ENCODE data around the gene ARHGEF28.

The ARHGEF28 gene

GRCh38 chr5:73783828-73784227, 157.8 kb downstream of the ARHGEF28 start:
- no peak for DNase-seq

GRCh38 chr5:73786043-73786831, 160.2 kb downstream of the ARHGEF28 start:
- DNase-seq: no peak

GRCh38 chr5:73789851-73790281, 163.9 kb downstream of the ARHGEF28 start:
- no peak for DNase-seq

DNA sequence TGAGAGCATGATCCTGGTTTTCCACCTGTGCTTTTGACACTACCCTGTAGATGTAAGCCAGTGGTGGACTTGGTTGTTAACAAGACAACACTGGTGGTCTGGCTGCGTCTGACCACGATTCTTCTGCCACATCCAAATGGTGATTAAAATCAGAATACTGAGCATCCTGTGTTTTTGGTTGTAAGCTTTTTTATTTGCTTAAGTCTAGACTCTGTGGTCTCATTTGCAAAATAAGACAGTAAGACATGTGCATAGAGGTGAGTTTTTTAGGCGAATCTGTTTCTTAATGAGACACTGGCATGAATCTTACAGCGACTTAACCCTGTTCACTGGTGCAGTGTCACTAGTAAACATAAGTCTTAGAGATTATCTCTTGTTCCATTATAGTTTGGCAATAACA, 165.4 kb downstream of the ARHGEF28 start:
- no peak for DNase-seq

DNA sequence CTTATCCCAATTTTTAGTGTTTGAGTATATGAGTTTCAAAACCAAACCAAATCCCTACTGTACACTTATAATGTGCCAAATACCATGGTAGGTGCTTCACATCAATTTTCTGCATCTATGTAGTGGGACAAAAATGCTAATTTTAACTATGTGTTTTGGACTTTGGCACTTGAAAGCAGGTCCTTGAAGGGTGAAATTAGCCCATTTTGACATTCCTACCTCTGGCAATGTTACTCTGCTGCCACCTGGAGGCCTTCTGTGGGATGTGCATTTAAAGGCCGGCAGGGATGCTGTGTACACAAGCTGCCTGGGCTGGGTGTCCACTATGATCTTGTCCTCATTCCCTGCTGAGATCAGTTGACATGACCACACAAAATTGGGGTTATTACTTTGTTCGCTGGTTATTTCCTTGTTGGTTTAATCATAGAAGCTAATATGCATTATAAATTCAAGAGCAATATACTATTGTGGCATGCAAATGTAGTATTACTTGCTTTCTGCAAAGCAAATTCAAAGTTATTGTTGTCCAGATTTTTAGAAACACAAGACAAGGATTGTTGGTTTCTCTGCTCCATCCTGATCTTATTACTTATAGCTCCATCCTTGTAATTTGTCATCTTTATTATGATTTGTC, 166.8 kb downstream of the ARHGEF28 start:
- peak; percentile 6 for DNase-seq

DNA sequence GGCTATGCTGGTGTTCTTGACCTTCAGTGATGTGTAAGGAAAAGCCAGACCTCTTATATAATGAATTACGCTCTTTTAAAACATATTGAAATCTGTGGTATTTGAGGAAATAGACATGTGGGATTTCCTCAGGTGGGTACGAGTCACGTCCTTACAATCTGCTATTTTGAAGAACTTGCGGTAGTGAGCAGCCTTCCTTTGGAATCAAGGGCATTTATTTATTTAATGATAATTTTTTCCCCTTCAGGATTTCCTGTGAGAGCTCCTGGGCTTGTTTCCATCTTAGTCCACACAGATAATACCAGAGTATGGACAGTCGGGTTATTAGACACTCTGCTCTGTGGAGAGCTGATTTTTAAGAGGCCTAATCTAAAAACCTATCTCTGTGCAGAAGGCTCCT, 167.9 kb downstream of the ARHGEF28 start:
- no peak for DNase-seq

DNA sequence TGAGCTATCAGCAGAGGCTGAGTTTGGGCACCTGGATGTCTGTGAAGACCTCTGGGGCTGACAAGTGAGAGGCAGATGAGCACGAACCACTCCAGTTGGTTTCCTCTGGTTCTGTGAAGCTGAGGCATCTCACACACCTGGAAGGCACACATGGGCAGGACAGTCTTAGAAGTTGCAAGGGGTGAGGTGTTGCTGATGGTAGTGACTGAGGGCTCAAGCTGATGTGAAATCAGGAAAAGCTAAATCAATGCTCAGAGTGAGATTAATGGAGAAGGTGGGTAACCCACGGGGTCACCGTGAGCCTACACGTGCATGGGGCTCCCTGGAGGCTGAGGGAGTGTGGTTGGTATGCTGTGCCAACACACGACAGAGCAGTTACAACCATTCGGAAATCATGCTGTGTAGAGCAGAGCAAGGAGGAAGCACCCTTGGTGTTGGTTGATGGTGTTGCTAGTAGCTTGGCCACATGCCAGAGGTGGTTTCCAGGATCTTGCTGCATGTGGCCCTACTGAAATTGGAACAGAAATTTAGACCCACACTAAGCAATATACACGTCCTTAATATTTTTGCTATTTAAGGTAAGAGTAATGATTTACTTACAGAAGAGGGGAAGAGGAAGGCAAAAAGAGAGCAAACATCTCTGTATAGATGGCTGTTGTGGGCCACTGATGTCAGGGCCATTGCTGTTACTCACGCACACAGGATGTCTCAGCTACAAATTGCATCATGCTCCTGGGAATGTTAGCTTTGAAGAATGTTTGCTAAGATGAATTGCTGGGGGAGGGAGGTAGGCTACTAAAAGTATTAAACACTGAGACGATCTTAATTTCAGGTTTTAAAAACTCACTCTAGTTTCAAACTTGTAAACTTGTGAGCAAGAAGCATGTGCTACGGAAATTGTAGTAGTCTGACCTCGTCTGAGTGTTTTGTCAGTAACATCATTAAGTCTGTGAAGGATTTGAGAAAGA, 170.5 kb downstream of the ARHGEF28 start:
- DNase-seq: no peak

DNA sequence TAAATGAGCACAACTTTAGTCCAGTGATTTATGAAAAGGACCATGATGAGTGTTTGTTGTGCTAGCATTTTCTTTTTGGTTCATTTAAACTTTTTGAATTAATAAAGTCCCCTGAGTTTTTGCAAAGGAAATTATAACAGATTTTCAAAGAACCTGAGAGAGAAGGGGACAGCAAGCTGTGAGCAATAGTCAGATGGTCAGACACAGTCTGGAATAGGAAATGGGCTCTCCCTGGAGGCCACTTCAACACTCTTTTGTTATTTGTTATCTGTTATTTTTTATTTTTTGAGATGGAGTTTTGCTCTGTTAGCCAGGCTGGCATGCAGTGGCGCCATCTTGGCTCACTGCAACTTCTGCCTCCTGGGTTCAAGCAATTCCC, 171.1 kb downstream of the ARHGEF28 start:
- DNase-seq: no peak

GRCh38 chr5:73799401-73799972, 173.5 kb downstream of the ARHGEF28 start:
- no peak for DNase-seq

GRCh38 chr5:73801686-73802085, 175.7 kb downstream of the ARHGEF28 start:
- DNase-seq: no peak

- no peak for DNase-seq
Measured at GRCh38 chr5:73805449-73805848, 179.5 kb downstream of the ARHGEF28 start.

DNA sequence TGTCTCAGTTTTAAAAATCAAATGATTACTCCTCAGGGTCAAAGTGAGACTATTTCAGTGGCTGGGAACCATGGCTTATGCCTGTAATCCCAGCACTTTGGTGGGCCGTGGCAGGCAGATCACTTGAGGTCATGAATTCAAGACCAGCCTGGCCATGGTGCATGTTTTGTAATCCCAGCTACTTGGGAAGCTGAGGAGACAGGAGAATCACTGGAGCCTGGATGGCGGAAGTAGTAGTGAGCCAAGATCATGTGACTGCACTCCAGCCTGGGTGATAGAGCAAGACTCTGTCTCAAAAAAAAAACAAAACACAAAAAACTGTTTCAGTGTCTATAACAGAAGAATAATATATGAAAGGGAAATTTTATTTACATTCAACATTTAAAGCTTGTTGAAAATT, 182.9 kb downstream of the ARHGEF28 start:
- no peak for DNase-seq

DNA sequence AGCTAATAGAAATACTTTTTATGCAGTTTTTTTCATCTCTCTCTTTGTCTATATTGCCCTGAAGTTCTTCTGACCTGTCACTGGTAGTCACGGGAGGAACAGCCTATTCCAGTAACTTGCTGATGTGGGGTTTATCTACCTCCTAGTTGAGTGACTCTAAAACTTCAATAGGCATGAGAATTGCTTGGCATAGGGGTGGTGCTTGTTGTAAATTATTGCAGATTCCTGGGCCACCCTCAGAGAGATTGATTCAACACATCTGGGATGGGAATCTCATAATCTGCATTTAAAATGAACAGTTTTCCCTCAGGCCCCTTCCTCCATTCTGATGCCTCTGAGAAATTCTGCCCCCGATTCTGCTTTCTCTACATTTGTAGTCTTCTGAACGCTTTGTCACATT, 184.4 kb downstream of the ARHGEF28 start:
- no peak for DNase-seq

- DNase-seq: no peak
Measured at GRCh38 chr5:73812457-73812856, 186.5 kb downstream of the ARHGEF28 start.

GRCh38 chr5:73812962-73813588, 187.1 kb downstream of the ARHGEF28 start:
- no peak for DNase-seq

DNA sequence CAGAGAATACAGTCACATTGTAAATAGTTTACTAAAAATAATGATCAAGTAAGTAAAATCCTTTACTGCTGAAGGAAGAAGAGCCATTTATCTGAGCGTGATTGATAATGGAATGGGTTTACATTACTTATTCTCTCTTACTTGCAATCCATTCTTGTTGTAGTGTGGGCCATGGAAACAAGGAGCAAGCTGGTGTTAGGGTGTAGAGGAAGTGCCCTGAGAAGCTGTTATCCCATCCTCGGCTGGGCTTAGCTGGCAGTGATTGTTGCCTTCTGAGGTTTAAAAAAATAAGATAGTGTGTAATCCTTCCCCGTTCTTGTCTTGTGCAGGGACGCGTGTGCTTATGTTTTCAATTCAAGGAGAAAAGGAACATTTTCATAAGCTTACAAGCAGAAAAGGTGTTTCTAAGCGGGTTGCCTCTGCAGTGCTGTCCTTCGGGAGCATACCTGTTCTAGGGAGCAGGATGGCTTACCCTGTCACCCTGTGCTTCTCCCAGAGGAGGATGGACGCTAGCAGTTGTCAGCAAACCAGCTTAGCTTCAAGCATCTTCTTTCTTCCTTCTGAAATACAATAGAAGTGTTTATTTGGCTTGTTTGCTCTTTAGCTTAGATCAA, 188.3 kb downstream of the ARHGEF28 start:
- no peak for DNase-seq

GRCh38 chr5:73815631-73816030, 189.6 kb downstream of the ARHGEF28 start:
- no peak for DNase-seq

- no peak for DNase-seq
Measured at GRCh38 chr5:73816656-73817420, 190.8 kb downstream of the ARHGEF28 start.

GRCh38 chr5:73818357-73818756, 192.4 kb downstream of the ARHGEF28 start:
- DNase-seq: no peak

- no peak for DNase-seq
Measured at GRCh38 chr5:73820326-73820725, 194.3 kb downstream of the ARHGEF28 start.

DNA sequence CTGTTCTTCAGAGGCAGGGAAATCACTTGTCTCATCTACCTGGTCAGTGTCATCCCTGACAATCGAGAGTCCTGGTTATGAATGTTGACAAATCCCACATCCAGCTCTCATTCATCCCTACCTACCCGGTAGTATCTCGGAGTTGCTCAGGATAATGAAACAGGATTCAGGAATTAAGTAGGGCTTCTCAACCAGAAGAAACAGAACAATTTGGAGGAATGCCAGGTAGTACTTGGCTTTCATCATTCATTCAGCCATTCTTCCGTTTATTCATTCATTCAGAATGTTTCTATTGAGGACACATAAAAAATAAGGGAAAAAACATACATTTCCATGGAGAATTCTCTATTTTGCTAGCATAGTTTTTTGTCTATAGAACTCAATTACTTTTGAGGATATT, 195.0 kb downstream of the ARHGEF28 start:
- DNase-seq: no peak

Data from T1000 (cell line).